GM19238 (cell line): Measurements from ENCODE around the gene PAQR8.

Experiments
- DNase-seq: peaks from one replicate; pipeline ENCODE4 v3.0.0; 2011; ENCODE audit warnings: low spot score; ENCODE audit not compliant: insufficient read length

The PAQR8 gene

DNA sequence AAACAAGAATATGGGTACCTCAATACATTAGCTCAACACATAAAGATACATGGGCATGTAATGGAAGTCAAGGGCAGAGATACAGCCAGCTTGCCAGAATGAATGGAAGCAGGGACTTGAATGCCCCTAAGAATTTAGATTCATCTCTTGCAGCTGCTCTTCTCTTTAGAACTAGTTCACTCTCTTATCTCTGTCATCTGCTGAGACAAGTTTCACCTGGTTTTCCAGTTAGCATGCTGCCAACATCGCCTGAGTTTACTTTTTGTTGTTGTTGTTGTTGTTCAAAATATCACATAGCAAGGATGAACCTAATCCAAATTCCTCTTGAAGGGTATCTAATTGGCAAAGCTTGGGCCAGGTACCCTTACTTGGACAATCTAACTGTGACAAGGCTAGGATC lies 14.1 kb upstream of the PAQR8 start:
- DNase-seq = no peak

DNA sequence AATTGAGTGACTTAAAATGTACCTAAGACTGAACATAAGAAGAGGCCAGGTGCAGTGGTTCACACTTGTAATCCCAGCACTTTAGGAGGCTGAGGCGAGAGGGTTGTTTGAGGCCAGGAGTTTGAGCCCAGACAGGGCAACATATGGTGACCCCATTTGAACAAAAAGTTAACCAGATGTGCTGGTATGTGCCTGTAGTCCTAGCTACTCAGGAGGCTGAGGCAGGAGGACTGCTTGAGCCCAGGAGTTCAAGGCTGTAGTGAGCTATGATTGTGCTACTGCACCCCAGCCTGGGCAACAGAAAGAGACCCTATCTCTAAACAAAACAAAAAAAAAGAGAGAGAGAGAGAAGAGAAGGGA lies 10.1 kb upstream of the PAQR8 start:
- no peak for DNase-seq

DNA sequence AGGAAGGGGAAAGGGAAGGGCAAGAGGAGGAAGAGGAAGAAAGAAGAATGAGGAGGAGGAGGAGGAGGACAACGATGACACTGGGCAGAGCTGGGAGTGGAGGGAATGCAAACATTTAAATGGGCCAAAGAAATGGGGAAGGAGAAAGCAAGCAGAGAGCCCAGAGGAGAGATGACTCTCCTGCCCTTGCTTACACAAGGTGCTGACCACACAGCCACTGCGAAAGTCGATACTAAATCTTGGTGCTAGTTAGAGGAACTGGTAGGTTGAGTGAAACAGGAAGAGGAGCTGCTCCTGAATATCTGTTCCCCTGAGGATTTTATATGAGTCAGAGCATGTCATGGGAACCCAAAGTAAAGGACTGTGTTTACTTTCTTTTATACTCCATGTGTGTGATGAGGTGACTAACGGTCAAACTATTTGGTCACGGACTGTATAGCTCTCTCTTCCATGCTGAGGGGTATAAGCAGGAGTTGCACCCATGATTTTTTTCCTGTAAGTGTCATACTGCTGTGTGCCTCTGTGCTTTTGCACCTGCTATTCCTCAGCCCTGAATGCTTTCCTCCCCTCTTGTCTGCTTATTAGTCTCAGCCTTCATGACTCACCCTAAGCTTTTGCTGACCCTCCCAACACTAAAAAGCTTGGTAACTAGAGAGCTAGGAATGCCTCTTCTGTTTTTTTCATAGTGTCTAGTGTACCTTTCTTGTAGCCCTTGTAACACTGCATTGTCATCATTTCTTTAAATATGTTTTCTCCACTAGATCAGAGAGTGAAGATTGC lies 9.5 kb upstream of the PAQR8 start:
- DNase-seq = peak; percentile 23

DNA sequence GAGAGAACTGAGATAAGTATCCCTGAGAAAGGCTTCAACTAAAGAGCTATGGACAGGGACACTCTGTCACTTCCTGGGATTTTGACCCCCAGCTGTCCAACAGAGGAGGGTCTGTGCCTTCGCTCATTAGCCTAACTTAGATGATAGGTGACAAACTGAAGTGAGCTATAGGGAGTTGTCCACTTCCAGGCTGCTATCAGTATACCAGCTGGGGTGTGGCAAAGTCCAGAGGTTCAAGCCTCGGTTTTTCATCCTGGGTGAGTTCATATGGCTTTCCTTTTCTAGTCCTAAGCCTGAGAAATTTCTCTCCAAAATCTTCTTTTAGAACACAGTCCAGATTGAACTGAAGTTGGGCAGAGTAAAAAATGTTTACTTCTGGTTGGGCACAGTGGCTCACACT lies 5.9 kb upstream of the PAQR8 start:
- DNase-seq = no peak

DNA sequence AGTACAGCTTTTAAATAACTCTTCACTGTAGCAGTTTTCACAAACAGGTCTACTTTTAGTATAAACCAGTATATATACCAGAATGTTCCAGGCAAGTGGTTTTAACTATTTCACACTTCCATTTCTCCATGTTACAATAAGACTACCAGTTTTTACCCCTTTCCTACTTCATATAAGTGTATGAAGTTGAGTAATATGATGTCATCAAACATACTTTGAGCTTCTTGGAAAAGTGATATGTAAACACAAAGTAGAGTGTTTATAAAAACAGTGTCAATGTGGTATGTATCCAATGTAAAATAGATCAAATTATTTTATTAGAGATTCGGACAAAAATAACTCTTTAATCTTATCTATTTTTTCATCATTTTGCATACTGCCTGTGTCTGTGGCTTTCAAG lies 2.5 kb upstream of the PAQR8 start:
- no peak for DNase-seq

DNA sequence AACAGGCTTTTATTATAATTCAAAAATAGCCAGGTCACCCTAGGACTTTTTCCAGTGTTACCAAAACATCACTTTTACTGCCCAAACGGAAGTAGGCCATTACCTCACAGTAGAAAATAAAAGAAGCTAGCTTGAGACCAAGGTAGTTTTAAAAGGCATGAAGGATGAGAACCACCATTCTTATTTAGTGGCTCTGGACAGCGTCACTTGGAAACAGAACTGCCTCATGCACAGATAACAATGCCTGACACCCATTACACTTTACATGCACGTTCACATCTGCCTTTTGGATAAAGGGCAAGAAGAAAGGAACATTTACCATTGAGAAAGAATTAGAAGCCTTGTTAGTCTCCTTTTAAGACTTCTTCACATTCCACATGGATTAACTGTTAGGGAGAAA lies 1.9 kb upstream of the PAQR8 start:
- no peak for DNase-seq

DNA sequence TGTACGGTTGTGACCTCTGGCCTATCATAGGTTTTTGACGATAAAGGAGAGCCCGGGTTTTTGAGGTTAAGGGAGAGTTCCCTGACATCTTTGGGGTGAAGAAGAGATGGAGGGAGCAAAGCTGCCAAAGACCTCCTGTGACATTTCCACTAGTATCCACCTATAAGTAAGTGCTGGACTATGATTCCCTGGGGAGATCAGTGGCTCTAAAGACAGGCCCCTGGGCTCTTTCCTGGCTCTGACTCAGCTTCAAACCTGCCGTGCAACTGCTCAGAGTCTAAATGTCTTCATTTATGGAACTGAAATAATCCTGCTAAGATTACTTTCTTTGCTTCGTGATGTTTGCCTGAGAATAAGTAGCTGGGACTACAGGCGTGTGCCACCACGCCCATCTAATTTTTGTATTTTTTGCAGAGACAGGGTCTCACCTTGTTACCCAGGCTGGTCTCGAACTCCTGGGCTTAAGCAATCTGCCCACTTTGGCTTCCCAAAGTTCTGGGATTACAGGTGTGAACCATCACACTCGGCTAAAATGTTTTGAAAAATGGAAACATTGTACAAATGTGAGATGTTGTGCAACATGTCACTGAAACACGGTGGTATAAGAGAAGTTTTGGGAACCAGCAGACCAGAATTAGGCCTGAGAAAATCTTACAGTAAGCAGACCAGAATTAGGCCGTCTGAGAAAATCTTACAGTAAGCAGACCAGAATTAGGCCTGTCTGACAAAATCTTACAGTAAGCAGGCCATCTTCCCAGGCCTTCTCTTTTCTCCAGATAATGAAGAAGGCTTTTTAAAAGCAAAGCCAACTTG lies 1.1 kb upstream of the PAQR8 start:
- DNase-seq = no peak

DNA sequence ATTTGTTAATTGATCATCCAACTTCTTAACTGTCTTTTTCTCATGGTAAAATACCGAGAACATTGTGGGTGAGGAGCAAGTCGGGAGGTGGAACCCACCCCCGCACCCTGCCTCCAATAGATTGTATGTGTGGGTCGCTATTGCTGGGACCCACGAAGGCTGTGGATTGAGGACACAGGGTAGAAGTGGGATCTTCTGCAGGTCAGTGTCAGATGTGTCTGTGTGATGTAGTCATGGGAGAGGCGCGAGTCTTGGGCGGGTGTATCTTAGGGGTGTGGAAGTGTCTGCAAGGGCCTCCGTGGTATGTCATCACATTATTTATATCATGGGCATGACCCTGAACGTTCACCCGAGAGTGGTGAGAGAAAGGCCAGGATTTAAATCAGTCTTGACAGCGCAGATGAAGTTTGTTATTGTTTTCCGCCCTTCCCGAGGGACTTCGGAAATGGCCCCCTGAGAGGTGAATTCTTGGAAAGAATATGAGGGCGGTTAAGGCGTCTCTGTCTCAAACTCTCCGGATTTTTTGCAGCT lies 472 bp upstream of the PAQR8 start:
- DNase-seq = no peak

DNA sequence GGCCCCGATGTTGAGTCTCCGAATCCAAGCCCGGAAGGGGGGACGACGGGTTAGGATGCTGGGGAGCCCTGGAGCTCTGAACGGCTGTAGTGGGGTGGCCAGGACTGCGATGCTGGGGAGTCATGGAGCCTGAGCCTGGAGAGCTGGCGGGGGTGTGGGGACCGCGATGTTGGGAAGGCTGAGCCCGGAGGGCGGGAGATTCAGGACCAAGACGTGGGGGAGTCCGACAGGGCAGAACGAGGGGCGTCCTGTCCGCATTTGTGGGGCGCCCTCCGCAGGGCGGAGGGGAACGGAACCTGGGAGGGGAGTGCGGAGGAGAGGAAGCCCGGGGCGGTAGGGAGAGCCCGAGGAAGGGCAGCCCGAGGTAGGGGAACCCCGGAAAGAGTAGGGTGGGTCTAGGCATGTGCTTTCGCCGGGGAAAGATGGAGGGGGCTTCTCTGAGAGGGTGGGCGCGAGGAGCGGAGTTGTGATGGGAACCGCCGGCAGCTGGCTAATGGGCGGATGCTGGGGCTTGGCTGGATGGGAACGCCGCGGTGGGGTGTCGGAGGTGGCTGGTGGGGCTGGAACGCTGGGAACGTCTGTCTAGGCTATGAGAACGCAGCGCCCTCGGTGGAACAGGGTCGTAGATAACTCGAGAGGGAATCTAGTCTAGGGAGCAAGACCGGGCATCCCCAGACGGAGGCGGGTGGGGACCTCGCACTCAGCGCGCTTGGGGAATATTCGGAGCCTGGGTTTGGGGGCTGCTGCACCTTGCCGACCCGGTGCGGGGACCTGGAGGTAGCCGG lies 684 bp downstream of the PAQR8 start:
- DNase-seq = peak; percentile 49

DNA sequence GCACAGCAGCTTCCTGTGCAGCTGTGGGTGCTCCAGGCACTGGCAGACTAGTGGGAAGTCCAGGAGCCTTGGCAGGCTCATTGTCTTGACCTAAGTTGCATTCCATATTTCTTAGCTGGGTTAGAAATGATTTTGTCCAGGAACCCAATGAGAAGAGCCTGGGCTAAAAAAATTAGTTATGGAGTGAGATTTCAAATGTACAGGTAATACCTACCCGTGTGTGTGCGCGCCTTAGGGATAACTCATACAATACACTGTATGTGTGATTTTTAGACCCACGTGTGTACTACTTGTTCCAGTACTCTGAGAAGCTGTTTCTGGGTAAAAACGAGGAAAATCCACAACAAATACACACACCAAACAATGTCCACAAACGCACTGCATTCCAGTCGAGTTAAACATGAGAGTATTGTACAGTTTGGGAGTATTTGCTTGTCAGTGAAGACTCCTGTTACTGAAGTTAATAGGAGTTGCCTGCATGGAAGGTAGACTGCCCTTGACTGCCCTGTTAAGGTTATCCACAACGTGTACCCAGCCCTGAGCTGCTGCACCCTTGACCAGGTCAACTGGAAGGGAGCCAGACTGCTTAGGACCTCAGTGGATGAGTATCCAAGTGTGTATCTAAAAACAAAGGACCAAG lies 1.4 kb downstream of the PAQR8 start:
- no peak for DNase-seq

DNA sequence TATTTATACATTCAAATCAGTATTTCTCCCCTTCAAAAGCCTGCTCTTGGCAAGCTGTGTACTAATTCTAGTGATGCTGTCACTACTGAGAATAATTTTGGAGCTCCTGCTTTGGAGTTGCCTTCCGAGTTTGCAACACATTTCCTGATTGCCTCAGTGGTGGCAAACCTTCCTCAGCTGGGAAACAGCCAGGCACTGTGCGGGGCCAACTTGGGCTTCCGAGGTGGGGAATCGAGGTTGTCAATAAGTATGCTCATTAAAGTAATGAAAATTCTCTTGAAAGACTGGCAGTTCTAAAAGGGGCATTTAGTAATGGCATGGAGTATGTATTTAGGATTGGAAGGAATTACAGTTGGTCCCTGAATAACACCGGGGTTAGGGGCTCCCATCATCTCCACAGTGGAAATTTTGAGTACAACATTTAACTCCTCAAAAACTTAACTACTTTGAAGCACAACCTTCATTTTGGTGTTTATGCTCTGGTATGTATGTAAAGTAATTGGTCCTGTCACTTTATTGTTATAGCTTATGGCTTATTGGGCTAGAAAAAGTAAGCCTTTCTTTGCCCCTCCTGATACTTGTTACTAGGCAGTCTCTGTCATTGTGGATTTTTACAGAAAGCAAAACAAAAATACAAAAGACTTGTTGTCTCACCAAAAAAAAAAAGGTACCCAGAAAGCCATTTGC lies 2.7 kb downstream of the PAQR8 start:
- DNase-seq = no peak

DNA sequence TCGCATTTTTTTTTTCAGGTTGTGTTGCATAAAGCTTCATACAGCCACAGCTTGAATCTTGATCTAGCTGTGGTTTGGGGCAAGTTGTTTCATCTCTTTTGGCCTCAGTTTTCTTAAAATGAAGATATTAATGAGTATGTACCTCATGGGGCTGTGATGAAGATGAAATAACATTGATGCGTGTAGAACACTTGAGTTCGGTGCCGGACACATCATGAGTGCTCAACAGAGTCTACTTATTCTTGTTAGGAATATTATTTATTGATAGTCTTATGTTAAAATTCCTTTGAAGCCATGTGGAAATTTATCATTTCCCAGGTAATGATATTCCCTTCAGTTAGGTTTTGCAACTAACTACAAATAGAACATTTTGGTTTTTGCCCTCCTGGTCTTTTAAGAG lies 3.4 kb downstream of the PAQR8 start:
- no peak for DNase-seq

DNA sequence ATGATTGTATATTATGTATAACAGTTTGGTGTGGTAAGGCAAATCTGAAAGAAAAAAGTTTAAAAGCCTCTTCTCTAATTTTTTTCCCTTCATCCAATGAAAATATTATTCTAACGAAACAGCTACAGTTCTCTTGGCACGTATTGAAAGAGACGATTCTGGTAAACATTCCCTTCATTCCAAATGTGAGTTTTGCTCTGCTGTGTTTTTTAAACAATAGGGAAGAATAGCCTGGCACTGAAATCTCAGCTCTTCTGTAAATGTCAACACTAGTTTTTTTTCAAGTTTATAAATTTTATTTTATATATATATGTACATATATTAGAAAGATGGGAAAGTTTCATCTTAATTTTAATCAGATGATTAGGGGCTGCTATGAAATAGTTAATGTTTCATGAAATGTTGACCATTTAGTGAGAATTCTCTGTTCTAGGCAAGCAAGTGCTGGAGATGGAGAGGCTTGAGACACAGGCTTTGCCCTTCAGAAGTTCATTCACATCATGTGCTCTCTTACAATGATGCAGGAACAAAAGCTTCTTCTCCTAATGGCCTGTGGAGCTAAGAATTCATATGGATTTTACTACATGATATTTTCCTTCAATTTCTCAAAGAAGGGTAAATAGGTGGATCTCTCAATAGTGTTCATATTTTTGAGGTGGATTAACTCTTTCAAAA lies 4.1 kb downstream of the PAQR8 start:
- no peak for DNase-seq

DNA sequence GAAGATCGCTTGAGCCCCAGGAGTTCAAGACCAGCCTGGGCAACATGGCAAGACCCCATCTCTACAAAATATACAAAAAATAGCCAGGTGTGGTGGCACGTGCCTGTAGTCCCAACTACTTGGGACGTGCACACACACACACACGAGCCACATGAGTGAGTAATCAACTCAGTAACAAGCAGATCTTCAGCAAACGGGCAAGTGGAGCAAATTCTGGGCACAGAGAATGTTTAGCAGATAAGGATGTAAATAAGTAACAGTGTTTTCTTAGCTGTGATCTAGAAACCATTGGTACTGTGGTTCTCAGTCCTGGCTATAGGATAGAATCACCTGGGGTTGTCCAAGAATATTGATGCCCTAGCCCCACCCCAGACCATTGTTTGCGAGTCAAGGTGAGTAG lies 6.1 kb downstream of the PAQR8 start:
- no peak for DNase-seq

DNA sequence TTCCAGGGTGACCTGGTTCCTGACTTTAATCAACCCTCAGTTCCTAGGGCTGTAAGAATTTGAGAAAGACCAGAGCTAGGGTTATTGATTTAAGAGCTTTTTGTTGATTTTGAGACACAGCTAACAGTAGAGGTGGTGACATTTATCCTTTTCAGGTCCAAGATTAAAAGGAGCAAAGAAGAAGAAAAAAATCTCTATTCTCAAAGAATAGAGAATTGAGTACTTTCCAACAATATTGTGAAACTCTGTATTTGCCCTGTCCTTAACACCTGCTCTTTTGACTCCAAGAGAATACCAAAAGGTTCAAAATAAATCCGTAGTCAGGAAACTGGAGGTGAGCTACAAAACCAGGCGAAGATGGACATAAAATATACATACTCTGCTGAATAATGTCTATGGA lies 7.3 kb downstream of the PAQR8 start:
- DNase-seq = no peak

DNA sequence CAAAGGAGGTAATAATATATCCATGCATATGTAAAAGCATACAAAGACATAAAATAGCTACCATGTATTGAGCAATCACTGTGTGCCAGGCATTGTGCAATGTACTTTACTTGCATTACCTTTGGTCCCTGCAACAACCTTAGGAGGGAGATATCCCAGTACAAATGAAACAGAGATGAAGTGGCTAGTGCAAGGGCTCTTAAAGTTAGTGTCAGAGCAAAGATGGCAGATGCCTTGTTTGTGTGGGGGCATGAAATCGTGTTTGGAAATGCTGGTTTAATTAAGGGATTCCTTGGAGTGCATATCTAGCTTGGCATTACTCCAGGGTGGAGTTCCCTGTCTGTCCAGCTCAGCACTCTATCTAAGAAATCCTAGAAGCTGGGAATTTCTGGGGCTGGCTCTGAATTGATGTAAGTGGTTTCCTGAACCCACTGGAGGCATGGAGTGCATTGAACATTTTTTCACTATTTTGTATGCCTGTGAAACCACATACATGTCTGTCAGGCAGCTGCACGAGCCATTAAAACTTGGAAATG lies 9.8 kb downstream of the PAQR8 start:
- DNase-seq = no peak

DNA sequence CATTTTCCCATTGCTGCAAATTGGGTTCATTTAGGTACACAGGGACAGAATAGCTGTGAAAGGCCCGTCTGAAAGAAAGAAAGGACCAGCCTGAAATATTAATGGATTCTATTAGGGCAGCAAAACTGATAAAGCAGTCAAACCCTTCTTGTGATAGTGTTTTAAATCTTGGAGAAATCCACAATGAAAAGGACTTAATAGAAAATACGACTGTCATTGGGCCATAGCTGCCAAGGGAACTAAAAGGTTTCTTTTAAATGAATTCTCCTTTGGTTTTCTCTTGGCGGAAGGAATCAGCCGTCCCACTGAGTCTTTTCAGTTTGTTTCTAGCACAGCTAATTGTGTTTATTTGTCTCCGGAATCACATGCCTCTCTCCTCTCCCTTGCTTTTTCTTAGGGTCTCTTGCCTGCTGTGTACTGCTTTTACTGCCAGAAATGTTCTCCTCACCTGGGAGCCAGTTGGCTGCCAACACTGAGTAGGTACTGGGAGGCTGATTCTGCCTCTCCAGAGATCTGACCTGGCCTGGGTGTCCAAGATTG lies 11.3 kb downstream of the PAQR8 start:
- no peak for DNase-seq

DNA sequence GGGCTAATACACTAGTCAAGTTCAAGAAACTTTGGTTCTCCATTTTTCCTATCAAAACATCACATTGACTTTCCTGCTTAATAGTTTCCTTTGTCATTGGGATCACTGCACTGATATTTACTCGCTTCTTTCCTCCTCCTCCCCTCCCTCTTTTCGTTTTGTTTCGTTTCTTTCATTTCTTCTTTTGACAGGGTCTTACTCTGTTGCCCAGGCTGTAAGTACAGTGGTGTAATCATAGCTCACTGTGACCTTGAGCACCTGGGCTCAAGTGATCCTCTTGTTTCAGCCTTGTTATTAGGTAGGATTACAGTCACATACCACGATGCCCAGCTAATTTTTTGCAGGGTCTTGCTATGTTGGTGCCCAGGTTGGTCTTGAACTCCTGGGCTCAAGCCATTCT lies 12.3 kb downstream of the PAQR8 start:
- no peak for DNase-seq

DNA sequence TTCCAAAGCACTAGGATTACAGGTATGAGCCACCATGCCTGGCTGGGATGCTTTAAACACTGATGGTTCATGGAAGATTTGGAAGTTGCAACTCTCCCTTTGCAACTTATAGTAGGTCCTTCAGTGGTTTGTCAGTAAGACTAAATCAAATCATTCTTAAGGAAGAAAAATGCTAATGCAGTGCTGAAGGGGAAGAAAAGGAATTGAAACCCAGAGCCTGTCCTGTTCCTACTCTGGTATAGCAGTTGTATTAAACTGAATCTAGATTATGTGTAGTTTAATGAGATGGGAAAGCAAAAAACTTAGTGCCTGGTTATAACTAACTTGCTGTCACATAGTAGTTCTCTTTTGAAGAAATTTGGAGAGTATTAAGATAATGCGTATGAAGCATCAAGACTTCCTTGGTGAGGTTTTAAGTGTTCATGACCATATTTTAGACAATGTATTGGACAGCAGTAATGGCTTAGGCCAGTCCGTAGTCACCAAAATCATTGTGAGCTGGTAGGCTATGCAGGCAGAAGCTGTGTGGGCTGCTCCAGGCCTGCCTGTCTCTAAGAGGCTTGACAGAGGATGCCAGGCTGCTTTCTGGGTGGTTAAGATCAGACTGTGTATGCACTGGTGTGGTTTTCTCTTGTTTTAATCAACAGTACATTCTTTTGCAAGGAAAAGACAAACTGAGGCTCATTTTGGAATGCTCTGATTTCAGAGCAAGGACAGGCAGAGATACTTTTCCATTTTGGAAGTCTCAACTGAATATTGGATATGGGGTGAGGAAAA lies 14.0 kb downstream of the PAQR8 start:
- no peak for DNase-seq
